IPS DF 4.7 (cell line): Measurements from ENCODE around the gene MPC1.
"Not testable (repeated sequence)": the region's sequence is repeated elsewhere in the genome, so short reads cannot be mapped to it uniquely, and the experiment has no call there.

Experiments used
- DNase-seq: peaks from one replicate; pipeline ENCODE4 v3.0.0-alpha.2; 2013; ENCODE audit warnings: low spot score; ENCODE audit errors: extremely low read depth

MPC1 gene

DNA sequence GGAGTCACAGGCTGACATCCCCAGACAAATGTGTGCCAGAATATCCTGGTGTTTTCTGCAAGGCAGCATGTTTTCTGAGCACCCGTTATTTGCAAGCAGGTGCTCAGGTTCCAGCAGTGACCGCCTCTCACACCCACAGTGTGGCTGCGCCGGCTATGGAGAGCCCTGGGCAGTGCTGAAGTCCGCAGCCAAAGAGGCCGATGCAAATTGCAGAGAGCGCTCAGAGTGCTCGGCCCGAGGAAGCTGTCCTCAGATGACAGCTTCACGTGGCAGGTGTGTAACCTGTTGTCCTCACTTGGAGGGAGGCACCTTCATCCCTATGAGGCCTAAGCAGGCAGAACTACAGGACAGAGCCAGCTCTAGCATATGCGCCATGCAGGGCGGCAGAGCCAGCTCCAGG lies 23.5 kb upstream of the MPC1 start:
- no peak for DNase-seq

DNA sequence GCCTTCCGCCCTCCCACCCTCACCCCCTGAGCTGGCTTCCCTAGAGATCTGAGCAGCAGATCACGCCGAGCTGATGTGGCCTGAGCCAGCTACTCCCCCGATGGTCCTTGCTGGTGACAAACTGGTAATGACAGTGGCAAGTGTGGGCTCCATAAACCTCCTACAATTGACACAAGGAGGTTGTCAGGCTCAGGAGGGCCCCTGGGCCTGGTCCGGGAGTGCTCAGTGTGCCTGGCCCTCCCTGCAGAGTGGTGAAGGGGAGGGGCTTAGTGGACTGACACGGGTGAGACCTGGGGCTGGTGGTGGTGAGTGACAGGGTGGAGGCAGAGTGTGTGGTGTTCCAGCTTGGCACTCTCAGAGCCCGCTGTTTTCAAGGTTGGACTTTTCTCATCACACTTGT lies 22.6 kb upstream of the MPC1 start:
- DNase-seq: no peak

DNA sequence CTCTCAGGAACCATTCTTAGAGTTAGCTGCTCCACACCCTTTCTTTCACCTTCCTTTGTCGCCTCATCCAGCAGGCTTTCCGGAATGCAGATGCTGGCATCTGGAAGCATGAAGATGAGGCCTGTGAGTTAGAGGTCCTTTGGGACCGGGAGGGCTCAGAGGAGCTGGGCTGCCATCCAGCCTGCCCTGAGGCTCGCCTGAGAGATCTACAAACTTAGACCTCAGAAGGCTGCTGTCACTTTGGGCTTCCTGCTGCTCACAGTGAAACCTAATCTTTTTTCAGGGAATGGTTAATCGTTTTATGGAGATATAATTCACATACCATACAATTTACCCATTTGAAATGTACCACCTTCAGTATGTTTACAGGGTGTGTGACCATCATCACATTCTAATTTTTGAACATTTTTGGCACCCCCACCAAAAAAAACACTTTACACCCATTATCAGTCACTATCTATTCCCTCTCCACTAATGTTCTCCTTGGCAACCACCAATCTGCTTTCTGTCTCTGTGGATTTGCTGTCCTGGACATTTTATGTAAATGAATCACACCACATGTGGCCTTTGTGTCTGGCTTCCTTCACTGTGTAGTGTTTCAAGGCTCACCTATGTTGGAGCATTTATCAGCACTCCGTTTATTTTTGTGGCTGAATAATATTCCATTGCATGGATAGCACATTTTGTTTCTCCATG lies 20.0 kb upstream of the MPC1 start:
- no peak for DNase-seq

DNA sequence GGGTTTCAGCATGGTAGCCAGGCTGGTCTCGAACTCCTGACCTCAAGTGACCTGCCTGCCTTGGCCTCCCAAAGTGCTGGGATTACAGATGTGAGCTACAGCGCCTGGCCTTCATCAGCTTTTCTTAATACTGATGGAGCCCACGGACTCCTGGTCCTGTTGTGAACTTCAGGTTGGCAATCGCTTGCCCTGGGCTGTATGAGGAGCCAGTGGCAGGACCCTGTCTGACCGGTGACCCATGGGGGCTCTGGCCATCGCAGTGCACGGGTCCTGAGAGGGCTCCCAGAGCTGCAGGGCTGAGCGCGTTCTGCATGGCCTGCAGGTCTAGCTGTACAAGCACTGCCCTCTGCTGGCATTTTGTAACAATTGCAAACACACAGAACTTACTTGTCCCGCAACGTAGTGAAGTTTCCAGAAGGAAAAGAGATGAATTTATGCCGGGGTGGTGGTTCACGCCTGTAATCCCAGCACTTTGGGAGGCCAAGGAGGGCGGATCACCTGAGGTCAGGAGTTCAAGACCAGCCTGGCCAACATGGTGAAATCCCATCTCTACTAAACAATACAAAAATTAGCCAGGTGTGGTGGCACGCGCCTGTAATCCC lies 18.0 kb upstream of the MPC1 start:
- peak; percentile 75 for DNase-seq

DNA sequence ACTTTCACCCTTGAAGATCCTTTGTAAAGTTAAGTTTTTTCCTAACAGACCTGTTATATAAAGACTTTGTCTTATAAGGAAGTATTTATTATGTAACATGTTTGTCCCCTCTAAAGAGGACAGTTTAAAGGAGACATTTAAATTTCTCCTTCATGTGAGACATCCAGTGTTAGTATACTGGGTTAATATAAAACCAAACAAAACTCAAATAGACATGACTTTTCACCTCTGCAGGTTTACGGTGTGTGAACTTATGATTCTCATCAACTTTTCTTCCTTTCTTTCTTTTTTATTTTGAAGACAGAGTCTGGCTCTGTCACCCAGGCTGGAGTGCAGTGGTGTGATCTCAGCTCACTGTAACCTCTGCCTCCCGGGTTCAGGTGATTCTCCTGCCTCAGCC lies 17.4 kb upstream of the MPC1 start:
- DNase-seq: no peak

DNA sequence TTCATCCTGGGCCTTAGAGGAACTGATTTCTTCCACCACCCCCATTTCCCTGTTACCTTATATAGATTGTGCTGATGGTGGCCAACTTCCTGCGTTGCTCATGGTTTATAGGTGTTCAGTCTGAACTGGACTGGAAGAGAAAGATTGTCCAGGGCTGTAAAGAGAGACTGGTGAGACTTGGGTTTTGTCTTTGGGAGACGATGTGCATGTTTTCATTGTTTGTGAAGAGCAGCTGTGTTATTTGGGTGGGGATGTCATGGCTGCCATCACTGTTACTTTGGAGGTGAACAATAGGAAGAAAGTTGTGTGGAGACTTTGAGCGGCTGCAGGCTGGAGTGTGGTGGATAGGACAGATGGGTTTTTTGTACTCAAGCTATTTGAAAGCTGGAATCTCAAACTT lies 15.6 kb upstream of the MPC1 start:
- DNase-seq: no peak

DNA sequence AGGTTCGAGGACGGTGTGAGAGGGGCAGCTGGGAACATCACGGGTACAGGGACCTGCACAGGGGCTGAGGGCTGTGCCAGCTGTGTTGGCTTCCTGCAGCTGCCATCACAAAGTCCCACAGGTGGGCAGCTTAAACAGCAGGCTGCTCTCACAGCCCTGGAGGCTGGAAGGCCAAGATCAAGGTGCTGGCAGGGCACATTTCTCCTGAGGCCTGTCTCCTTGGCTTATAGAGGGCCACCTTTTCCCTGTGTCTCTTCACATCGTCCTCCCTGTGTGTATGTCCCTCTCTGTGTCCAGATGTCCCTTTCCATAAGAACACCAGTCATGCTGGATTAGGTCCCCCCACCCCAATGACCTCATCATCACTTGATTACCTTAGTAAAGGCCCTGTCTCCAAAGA lies 15.1 kb upstream of the MPC1 start:
- DNase-seq: no peak

DNA sequence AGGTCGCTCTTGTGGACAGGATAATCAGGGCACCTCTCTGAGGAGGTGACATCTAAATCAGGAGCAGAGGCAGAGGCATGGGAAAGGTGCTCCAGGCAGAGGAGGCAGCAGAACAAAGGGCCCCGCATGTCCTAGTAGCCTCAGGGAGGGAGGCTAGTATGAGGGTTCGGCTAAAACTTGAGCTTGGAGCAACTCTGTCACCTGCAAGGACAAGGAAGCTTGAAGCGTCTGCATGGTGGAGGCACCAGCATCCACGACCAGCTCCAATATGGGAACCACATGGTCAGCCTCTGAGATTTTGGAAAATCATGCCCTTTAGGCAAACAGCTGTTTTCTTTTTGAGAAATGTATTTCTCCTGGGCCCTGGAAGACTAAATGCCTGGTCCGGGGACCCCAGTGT lies 13.0 kb upstream of the MPC1 start:
- no peak for DNase-seq

DNA sequence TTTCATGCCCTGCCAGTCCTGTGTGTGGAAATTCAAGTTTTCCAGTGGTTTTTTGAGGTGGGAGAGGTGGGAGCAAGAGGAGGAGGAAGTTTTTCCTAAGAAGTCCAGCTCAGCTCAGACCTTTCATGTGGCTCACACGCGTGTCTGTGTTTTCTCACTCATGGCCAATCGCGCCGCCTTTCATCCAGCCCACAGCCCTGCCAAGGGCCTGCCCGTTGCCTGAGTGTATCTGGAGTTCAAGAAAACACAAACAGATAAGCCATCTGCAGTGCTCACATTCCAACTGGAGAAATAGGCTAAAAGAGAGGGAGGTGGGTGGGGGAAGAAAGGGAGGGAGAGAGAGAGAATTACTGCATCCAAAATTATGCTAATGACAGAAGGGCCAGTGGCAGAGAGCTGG lies 12.6 kb upstream of the MPC1 start:
- no peak for DNase-seq

DNA sequence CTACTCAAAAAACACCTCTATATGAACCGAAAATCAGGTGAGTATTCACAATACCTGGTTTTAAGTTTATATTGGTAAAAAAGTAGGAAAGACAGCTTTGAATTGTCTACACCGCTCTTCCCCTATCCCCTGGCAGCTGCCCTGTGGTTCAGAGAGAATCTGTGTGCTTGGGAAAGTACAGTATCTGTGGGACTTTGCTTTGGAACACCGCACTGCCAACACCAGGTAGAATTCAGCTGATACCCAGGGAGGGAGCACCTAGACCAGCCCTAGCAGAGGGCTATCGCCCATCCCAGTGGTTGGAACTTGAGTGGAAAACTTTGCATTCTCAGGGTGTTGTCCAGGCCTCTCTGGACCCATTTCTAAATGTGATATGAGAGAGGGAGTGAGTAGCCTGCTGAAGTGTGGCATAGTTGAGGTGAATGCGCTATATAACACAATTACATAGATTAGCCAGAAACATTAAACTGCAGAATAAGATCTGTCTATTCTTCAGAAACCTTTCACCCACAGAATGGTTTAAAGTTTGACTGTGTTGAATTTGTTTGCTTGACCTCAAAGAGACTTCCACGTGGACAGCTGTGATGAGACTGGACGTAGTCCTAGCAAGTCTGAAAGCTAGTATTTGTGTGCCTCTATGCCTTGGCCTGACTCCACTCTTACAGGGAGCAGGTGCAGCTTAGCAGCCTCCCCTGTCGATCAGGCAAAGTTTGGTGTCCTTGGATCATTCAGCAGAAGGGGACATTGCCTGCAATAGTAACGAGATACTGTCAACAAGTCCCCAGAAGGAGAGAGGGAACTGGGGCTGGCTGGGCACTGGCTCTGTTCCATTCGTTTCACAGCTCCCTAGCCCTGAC lies 11.5 kb upstream of the MPC1 start:
- no peak for DNase-seq

DNA sequence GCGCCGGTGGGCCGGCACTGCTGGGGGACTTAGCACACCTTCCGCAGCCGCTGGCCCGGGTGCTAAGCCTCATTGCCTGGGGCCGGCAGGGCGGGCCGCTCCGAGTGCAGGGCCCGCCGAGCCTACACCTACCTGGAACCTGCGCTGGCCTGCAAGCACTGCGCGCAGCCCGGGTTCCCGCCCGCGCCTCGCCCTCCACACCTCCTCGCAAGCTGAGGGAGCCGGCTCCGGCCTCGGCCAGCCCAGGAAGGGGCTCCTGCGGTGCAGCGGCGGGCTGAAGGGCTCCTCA lies 10.7 kb upstream of the MPC1 start:
- DNase-seq: no peak

DNA sequence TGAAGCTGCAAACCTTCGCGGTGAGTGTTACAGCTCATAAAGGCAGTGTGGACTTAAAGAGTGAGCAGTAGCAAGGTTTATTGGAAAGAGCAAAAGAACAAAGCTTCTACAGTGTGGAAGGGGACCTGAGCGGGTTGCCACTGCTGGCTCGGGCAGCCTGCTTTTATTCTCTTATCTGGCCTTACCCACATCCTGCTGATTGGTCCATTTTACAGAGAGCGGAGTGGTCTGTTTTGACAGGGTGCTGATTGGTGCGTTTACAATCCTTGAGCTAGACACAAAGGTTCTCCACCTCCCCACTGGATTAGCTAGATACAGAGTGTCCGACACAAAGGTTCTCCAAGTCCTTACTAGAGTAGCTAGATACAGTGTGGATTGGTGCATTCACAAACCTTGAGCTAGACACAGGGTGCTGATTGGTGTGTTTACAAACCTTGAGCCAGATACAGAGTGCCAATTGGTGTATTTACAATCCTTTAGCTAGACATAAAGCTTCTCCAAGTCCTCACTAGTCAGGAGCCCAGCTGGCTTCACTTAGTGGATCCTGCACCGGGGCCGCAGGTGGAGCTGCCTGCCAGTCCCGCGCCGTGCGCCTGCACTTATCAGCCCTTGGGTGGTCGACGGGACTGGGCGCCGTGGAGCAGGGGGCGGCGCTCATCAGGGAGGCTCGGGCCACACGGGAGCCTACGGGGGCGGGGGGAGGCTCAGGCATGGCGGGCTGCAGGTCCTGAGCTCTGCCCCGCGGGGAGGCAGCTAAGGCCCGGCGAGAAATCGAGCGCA lies 10.2 kb upstream of the MPC1 start:
- not testable (repeated sequence) for DNase-seq

DNA sequence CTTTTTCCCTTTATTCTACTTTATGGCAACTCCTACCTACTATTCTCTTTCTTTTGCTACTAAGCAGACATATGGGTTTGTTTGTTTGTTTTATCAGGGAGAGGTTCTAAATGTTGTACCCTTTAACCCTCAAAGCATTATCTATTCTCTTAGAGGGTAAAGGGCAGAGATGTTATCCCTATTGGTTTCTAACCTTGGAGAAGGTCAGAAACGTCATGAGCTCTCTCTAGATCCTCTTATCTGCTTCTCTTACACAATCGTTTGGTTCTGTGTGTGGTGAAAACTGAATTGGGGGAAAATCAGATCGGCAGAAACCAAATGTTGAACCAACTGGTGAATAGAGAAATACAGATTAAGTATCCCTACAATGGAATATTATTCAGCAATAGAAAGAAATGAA lies 6.4 kb upstream of the MPC1 start:
- DNase-seq: no peak

DNA sequence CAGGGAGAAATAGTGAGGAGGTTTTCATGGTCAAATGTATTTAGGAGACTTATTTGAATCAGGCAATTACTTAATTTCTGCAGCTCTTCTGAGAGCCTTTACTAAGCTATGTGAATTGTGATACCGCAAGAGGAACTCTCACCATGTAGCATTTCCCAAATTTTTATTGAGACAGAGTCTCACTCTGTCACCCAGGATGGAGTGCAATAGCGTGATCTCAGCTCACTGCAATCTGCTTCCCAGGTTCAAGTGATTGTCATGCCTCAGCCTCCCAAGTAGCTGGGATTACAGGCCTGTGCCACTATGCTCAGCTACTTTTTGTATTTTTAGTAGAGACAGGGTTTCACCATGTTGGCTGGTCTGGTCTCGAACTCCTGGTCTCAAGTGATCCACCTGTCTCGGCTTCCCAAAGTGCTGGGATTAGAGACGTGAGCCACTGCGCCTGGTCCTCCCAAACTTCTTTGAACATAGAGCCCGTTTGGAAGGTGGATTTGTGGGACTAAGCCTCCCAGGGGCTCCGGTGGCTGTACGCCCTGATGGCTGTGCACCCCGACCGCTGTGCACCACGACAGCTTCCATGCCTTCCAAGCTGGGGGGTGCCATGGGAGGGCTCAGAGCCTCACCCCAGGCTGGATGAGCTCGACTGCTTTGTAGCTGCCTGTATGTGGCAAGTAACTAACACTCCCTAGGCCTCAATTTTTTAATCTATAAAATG lies 5.7 kb upstream of the MPC1 start:
- DNase-seq: no peak

DNA sequence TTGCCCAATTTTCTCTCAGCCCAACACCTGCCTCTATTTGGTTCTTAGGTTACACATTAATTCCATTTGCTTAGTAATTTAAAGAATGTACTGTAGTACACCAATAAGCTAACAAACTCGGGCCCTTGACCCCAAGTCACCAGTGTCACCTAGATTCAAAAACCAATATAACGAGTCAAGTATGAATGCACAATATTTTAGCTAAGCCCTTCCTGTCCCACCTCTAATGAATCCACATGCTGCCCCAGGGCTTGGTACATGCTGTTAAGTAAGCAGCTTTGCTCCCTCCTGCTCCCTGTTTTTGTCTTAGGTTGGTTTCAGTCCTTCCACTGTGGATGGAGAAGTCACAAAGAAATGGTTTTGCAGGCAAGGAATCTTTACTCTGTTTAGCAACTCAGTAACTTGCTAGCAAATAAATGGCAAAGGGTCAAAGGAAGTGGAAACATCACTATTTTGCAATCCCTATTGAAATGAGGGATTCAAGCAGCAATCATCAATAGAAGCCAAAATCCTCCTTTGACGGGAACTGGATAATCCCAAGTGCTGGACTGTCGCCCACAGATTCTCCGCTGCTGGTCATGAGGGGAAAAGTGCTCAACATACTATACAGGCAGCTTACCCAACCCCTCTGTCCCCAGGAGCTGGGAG lies 5.0 kb upstream of the MPC1 start:
- no peak for DNase-seq

DNA sequence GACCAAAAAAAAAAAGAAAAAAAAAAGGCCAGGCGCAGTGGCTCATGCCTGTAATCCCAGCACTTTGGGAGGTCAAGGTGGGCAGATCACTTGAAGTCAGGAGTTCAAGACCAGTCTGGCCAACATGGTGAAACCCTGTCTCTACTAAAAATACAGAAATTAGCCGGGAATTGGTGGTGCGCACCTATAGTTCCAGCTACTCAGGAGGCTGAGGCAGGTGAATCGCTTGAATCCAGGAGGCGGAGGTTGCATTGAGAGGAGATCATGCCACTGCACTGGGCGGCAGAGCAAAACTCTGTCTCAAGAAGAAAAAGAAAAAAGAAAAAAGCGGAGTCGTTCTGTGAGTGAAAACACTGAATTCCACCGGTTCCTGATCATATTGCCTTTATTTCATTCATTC lies 4.4 kb upstream of the MPC1 start:
- DNase-seq: not testable (repeated sequence)

DNA sequence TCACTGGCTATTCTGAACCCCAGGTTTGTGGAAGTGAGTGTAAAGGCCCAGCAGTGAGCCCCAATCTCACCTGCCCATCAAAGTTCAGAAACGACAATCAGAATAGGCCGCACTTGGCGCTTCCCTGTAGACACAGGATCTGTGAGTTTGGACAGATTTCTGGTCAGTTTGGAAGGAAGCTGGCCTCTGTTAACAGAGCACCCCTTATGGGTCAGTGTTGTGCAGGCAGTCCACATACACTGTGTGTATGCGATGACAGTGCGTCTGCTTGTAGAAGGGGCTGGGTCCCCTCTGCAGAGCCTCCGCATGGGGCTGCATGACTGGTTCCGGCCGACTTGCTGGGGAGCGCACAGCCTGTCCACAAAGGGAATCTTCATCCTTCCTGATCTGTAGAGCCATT lies 3.4 kb upstream of the MPC1 start:
- DNase-seq: no peak

DNA sequence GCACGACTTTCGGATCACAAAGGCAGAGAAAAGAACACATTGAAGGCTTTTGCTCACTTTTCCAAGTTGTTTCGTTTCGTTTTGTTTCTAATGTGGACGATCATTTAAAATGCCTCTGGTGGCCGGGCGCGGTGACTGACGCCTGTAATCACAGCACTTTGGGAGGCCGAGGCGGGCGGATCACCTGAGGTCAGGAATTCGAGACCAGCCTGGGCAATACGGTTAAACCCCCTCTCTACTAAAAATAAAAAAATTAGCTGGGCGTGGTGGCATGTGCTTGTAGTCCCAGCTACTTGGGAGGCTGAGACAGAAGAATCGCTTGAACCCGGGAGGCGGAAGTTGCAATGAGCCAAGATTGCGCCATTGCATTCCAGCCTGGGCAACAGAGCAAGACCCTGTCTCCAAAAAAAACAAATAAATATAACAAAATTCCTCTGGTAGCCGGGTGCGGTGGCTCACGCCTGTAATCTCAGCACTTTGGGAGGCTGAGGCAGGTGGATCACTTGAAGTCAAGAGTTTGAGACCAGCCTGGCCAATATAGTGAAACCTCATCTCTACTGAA lies 1.1 kb upstream of the MPC1 start:
- DNase-seq: not testable (repeated sequence)

DNA sequence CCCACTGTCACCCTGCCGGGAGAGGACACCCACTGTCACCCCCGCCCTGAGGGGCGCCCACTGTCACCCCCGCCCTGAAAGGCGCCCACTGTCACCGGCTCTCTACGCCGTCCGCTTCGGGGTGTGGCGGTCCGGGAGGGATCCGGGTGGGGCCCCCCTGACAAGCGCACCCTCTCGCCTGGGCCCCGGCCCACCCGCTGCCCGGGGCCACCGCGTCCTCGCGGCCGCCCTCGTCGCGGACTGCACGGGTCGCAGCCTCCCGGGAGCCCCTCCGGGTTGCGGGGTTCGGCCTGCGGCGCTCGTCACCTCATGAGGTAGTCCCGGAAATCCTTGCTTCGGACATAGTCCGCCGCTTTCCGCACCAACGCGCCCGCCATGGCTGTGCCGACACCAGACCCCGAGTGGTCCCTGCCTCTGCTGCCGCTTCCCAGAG lies 224 bp downstream of the MPC1 start:
- no peak for DNase-seq

DNA sequence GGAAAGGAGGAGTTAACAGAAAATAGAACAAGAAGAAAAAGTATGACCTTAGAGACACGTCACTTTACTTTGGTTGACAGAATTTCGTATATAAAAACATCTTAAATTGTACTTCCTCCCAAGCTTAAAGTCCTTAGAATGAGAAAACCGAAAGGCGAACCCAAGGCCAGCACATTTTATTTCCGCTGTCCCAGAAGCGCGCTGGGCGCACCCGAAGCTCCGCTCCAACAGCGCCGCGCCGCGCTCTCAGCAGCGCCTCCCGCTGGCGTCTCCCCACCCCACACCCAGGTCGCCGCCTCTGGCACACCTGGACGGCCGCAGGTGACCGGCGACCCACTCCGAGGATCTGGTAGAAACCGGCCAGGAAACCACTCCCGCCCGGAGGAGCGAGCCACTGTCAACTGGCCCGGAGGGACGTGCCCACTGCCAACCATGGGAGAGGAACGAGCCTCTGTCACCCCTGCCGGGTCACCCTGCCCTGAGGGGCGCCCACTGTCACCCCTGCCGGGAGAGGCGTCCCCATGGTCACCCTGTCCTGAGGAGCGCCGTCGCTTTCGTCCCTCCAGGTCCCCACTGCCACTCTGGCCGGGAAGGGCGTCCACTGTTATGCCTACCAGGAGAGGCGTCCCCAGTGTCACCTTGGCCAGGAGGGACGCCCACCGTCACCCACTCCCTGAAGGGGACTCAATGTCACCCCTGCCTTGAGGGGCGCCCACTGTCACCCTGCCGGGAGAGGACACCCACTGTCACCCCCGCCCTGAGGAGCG lies 824 bp downstream of the MPC1 start:
- DNase-seq: no peak
